ENCODE results near the gene SLC31A1. TPM values are rescaled to one million over a fixed set of nuclear protein-coding genes. Genes with fewer than 3 reads are reported as not detected.

Gene SLC31A1
- total and polyA plus RNA-seq, 2 of the 8 experiments (the other 6 are each of a cell fraction or from before 2014, with no cell fraction given): 23.9 to 40.8 TPM

DNA sequence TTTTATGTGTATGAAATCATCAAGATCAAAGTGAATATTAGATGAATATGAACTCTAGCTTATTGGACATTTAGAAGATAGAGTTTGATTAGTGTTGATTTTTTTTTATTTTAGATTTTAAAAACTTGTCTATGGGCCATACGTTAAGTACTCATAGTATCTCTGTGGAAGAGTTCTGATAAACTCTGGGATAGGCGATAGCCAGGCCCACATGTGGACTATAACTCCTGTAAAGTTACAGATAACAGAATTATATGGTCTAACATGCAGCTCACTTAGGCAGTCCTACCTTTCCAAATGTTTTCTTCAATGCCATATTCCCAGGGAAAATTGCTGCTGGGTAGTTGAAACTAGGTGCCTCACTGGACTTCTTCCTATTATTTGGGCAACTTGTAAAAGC, 10.4 kb downstream of the SLC31A1 start:
- Histone ChIP-seq H3K79me2 (ENCODE audit: control insufficient read depth in 1 of 2, insufficient read depth in 2 of 2, low read length in 2 of 2) (no peaks in the 10 kb centered on the region), H2BK120ac (replicated peaks; ENCODE audit: low read depth, low read length) (no peak overlapping the region), H2BK20ac (ENCODE audit: low read length) (no peak overlapping the region), H3K9me3 (ENCODE audit: insufficient read depth in 2 of 2, low read depth in 1 of 2, low read length in 1 of 2) (no peaks in the 10 kb centered on the region), H2AK5ac (ENCODE audit: low read depth, low read length) (no peak overlapping the region), H2BK5ac (ENCODE audit: low read depth, low read length) (no peak overlapping the region), H2AFZ (ENCODE audit: low read length) (no peak overlapping the region), H3K4me2 (ENCODE audit: insufficient read depth in 1 of 2, low read depth in 2 of 2, low read length in 2 of 2) (no peak overlapping the region), H4K5ac (ENCODE audit: insufficient read length, low read depth, low read length) (no peak overlapping the region), H3K23ac (ENCODE audit: insufficient read length) (no peak overlapping the region), H3K4me1 (replicated peaks in 1 of 4; ENCODE audit: control insufficient read depth in 3 of 4, insufficient read depth in 4 of 4, low read length in 3 of 4) (no peaks in the 10 kb centered on the region), H3K4ac (replicated peaks; ENCODE audit: insufficient read length, low read depth, low read length) (no peak overlapping the region), H3K18ac (ENCODE audit: extremely low read depth, low read length) (no peak overlapping the region), H3K36me3 (ENCODE audit: control insufficient read depth in 2 of 4, insufficient read depth in 4 of 4, low read length in 3 of 4) (peaks cover 0 to 3% (median 0%) of the 10 kb centered on the region in 4 experiments; a peak in 1 of 8 replicates), H4K91ac (replicated peaks; ENCODE audit: insufficient read length, low read length) (no peak overlapping the region), H3K4me3 (ENCODE audit: extremely low read depth in 1 of 4, insufficient read depth in 2 of 4, low read depth in 3 of 4, low read length in 4 of 4) (no peak overlapping the region), H3K9ac (replicated peaks in 1 of 4; ENCODE audit: extremely low read depth in 1 of 4, low read depth in 3 of 4, low read length in 3 of 4) (no peak overlapping the region), H3K27me3 (replicated peaks in 1 of 4; ENCODE audit: control insufficient read depth in 3 of 4, extremely low read depth in 1 of 4, insufficient read depth in 3 of 4, low read length in 3 of 4) (no peaks in the 10 kb centered on the region), H2BK15ac (ENCODE audit: low read length) (no peak overlapping the region), H3K79me1 (ENCODE audit: low read depth, low read length) (no peaks in the 10 kb centered on the region; the same call in 1 of the 2 replicates), H3K56ac (replicated peaks; ENCODE audit: insufficient read length, low read depth, low read length) (no peak overlapping the region), H3K14ac (ENCODE audit: insufficient read length) (no peak overlapping the region), H4K20me1 (replicated peaks in 1 of 2; ENCODE audit: control insufficient read depth in 1 of 2, insufficient read depth in 2 of 2, low read length in 2 of 2) (peaks cover 0 to 4% of the 10 kb centered on the region in 2 experiments), H4K8ac (ENCODE audit: extremely low read depth, insufficient read depth, low read length) (no peak overlapping the region), H3K27ac (ENCODE audit: low read depth, low read length) (no peak overlapping the region), H2BK12ac (ENCODE audit: low read depth, low read length) (no peak overlapping the region), H3K23me2 (ENCODE audit: low read depth, low read length) (no peaks in the 10 kb centered on the region)
- ChIA-PET CTCF (ENCODE audit: partially characterized antibody) (interaction anchor here (0.6 to 0.7 kb wide), 2 partner anchors 8 to 550 kb away, joined by 3 read pairs; no protein-coding TSS in a partner anchor), POLR2A (ENCODE audit: partially characterized antibody) (interaction anchor here (0.5 to 2.8 kb wide), 2 partner anchors 10 to 239 kb away, joined by 3 to 10 read pairs; partner anchors contain the start of genes FKBP15 and SLC31A1)
- DNase-seq (ENCODE audit: low read depth in 1 of 2, low spot score in 2 of 2): no peak
- WGBS, 2 experiments (ENCODE audit: extremely low coverage in 1 of 2, insufficient coverage in 1 of 2, insufficient read length in 1 of 2, insufficient replicate concordance in 2 of 2, low coverage in 1 of 2, low lambda C conversion rate in 2 of 2, missing lambda C conversion rate in 1 of 2): 83% methylated on average over 2 of the region's 2 CpGs; no CpG with 5 or more reads in 1 of the 2 experiments
- no peak for TF ChIP-seq POLR2A (IDR thresholded peaks at IDR 0.05; ENCODE audit: control extremely low read depth in 1 of 2, low read depth in 2 of 2, low read length in 2 of 2)
- TF ChIP-seq CBX5 (IDR thresholded peaks at IDR 0.05; ENCODE audit: low read depth, low read length): no peak
- no peak for TF ChIP-seq KDM1A (IDR thresholded peaks at IDR 0.05; ENCODE audit: borderline replicate concordance, low read length)
- no peak for TF ChIP-seq CREB1 (IDR thresholded peaks at IDR 0.05)
- no peak for FAIRE-seq
